Measurements from ENCODE around the gene GUCA2B.

Gene GUCA2B

GRCh38 chr1:42152907-42153600 lies at the start of gene GUCA2B:
Gene GUCA2B (plus strand): TSS chr1:42153410. CDS start chr1:42153451, 41 bp downstream.
- no peak for DNase-seq

GRCh38 chr1:42105025-42105424 lies 48.2 kb upstream of the GUCA2B start:
- no peak for DNase-seq

GRCh38 chr1:42108309-42108708 lies 44.9 kb upstream of the GUCA2B start:
- no peak for DNase-seq

- DNase-seq: no peak
Measured at GRCh38 chr1:42109600-42109999, 43.6 kb upstream of the GUCA2B start.

GRCh38 chr1:42114229-42114628 lies 39.0 kb upstream of the GUCA2B start:
- DNase-seq: no peak

- no peak for DNase-seq
Measured at GRCh38 chr1:42117214-42117613, 36.0 kb upstream of the GUCA2B start.

- DNase-seq: no peak
Measured at GRCh38 chr1:42118125-42118524, 35.1 kb upstream of the GUCA2B start.

- no peak for DNase-seq
Measured at GRCh38 chr1:42122408-42122807, 30.8 kb upstream of the GUCA2B start.

- DNase-seq: no peak
Measured at GRCh38 chr1:42125552-42125951, 27.7 kb upstream of the GUCA2B start.

- DNase-seq: no peak
Measured at GRCh38 chr1:42127767-42128166, 25.4 kb upstream of the GUCA2B start.

GRCh38 chr1:42128499-42128898 lies 24.7 kb upstream of the GUCA2B start:
- no peak for DNase-seq

GRCh38 chr1:42128964-42129363 lies 24.2 kb upstream of the GUCA2B start:
- DNase-seq: no peak

- no peak for DNase-seq
Measured at GRCh38 chr1:42130061-42130660, 23.0 kb upstream of the GUCA2B start.

GRCh38 chr1:42133390-42133789 lies 19.8 kb upstream of the GUCA2B start:
- DNase-seq: no peak

- DNase-seq: no peak
Measured at GRCh38 chr1:42133809-42134526, 19.2 kb upstream of the GUCA2B start.

GRCh38 chr1:42135426-42135825 lies 17.8 kb upstream of the GUCA2B start:
- DNase-seq: no peak

- no peak for DNase-seq
Measured at GRCh38 chr1:42136466-42136865, 16.7 kb upstream of the GUCA2B start.

- peak; percentile 4 to 28 for DNase-seq
Measured at GRCh38 chr1:42137766-42138165, 15.4 kb upstream of the GUCA2B start.

- DNase-seq: no peak
Measured at GRCh38 chr1:42138586-42138985, 14.6 kb upstream of the GUCA2B start.

- DNase-seq: no peak
Measured at GRCh38 chr1:42139444-42139843, 13.8 kb upstream of the GUCA2B start.

- DNase-seq: no peak
Measured at GRCh38 chr1:42140191-42140590, 13.0 kb upstream of the GUCA2B start.

GRCh38 chr1:42141978-42142377 lies 11.2 kb upstream of the GUCA2B start:
- no peak for DNase-seq

GRCh38 chr1:42142894-42143675 lies 10.1 kb upstream of the GUCA2B start:
- DNase-seq: peak; percentile 56 to 67
